Naive B cell (primary cell): Measurements from ENCODE around the gene OTOS. TPM values are rescaled to one million over a fixed set of nuclear protein-coding genes. Genes with fewer than 3 reads are reported as not detected.
A peak's percentile ranks its signal among the peaks of the same experiment; 100 is the strongest.

ENCODE experiments used
- ATAC-seq, 2 donors: fragments of 150-1000 bp; cut with Tn5 transposase; 2 replicates each; pipeline ENCODE4 v1.10.0; 2021; ENCODE audit warnings: low read depth in 2 of 2, mild to moderate bottlenecking in 2 of 2, moderate library complexity in 2 of 2
- DNase-seq: peaks from one replicate; pipeline ENCODE4 v3.0.0; 2022
- H3K27ac Mint-ChIP-seq, 6 donors: one replicate each; pipeline ENCODE4 v1.8.0; 2020 to 2022; ENCODE audit warnings: mild to moderate bottlenecking in 6 of 6, mixed read lengths in 6 of 6, moderate library complexity in 5 of 6, inconsistent platforms in 2 of 6
- H3K27me3 Mint-ChIP-seq, 3 donors: one replicate each; pipeline ENCODE4 v1.8.0; 2021 to 2022; ENCODE audit warnings: mixed read lengths in 3 of 3, mild to moderate bottlenecking in 1 of 3
- H3K36me3 Mint-ChIP-seq, 2 donors: one replicate each; pipeline ENCODE4 v1.8.0; 2020 to 2022; ENCODE audit warnings: mixed read lengths in 2 of 2, inconsistent platforms in 1 of 2, mild to moderate bottlenecking in 1 of 2
- H3K4me1 Mint-ChIP-seq, 3 donors: one replicate each; pipeline ENCODE4 v1.8.0; 2020 to 2022; ENCODE audit warnings: mixed read lengths in 3 of 3, inconsistent platforms in 1 of 3, mild to moderate bottlenecking in 1 of 3, moderate library complexity in 1 of 3
- H3K4me3 Mint-ChIP-seq, 8 donors: one replicate each; pipeline ENCODE4 v1.8.0; 2020 to 2022; ENCODE audit warnings: mild to moderate bottlenecking in 8 of 8, mixed read lengths in 8 of 8, moderate library complexity in 8 of 8, inconsistent platforms in 2 of 8
- H3K9me3 Mint-ChIP-seq, 7 donors: one replicate each; pipeline ENCODE4 v1.8.0; 2020 to 2022; ENCODE audit warnings: mixed read lengths in 7 of 7, mild to moderate bottlenecking in 5 of 7, inconsistent platforms in 2 of 7, moderate library complexity in 1 of 7
- polyA plus RNA-seq, 6 donors: library from polyadenylated mRNA; unstranded; fragments of 300-500 nt; fragmentation: Illumina TruSeq; gene quantifications; one replicate each; pipeline ENCODE4 v1.2.3, GENCODE V29; 2021; ENCODE audit warnings: low read depth in 6 of 6

Gene OTOS
- not detected for polyA plus RNA-seq

- Mint-ChIP-seq H3K4me1 (peaks cover 8 to 23% (median 10%) of the 10 kb centered on the region in 3 donors), H3K9me3 (no peaks in the 10 kb centered on the region), H3K27me3 (peaks cover 0 to 36% (median 19%) of the 10 kb centered on the region in 3 donors), H3K27ac (peak within 1 kb of the TSS in 1 of 6 donors; percentile 18), H3K36me3 (no peaks in the 10 kb centered on the region), H3K4me3 (peak within 1 kb of the TSS in 1 of 8 donors; percentile 9)
- ATAC-seq (no peak), DNase-seq (no peak)
Measured at GRCh38 chr2:240140511-240140910, at the start of gene OTOS. OTOS (minus strand) TSS chr2:240140658; CDS start chr2:240140326, 332 bp downstream.

GRCh38 chr2:240189686-240190085 is 49.2 kb upstream of the OTOS start:
- no peaks in the 10 kb centered on the region for H3K36me3 Mint-ChIP-seq
- no peak overlapping the region for H3K27ac Mint-ChIP-seq
- H3K9me3 Mint-ChIP-seq, result peaks cover 0 to 24% (median 13%) of the 10 kb centered on the region in 7 donors
- DNase-seq (no peak), ATAC-seq (no peak)
- H3K4me1 Mint-ChIP-seq, result no peaks in the 10 kb centered on the region
- H3K4me3 Mint-ChIP-seq, result no peak overlapping the region
- H3K27me3 Mint-ChIP-seq, result peaks cover 9 to 22% (median 17%) of the 10 kb centered on the region in 3 donors

- H3K4me3 Mint-ChIP-seq, result peak overlapping the region in 1 of 8 donors; percentile 25
- no peaks in the 10 kb centered on the region for H3K4me1 Mint-ChIP-seq
- ATAC-seq (no peak), DNase-seq (no peak)
- no peaks in the 10 kb centered on the region for H3K36me3 Mint-ChIP-seq
- H3K27me3 Mint-ChIP-seq, result peaks cover 4 to 22% (median 17%) of the 10 kb centered on the region in 3 donors
- H3K27ac Mint-ChIP-seq, result no peak overlapping the region
- peaks cover 0 to 24% (median 13%) of the 10 kb centered on the region in 7 donors for H3K9me3 Mint-ChIP-seq
Measured at GRCh38 chr2:240187989-240188590, 47.6 kb upstream of the OTOS start.

- H3K27ac Mint-ChIP-seq, result peak overlapping the region in 1 of 6 donors; percentile 42
Measured at GRCh38 chr2:240186191-240186725, 45.8 kb upstream of the OTOS start.

GRCh38 chr2:240184656-240185055 is 44.2 kb upstream of the OTOS start:
- DNase-seq (no peak), ATAC-seq (no peak)
- Mint-ChIP-seq H3K36me3 (no peaks in the 10 kb centered on the region), H3K27ac (no peak overlapping the region), H3K4me1 (peaks cover 0 to 4% (median 0%) of the 10 kb centered on the region in 3 donors), H3K27me3 (peaks cover 11 to 32% (median 31%) of the 10 kb centered on the region in 3 donors), H3K4me3 (no peak overlapping the region), H3K9me3 (peaks cover 0 to 24% (median 13%) of the 10 kb centered on the region in 7 donors)

More at GRCh38 chr2:240186191-240186725, 45.8 kb upstream of the OTOS start:
- Mint-ChIP-seq H3K9me3 (peaks cover 0 to 24% (median 13%) of the 10 kb centered on the region in 7 donors), H3K4me1 (peaks cover 0 to under 1% (median 0%) of the 10 kb centered on the region in 3 donors), H3K36me3 (no peaks in the 10 kb centered on the region), H3K4me3 (no peak overlapping the region), H3K27me3 (peaks cover 6 to 27% (median 20%) of the 10 kb centered on the region in 3 donors)
- ATAC-seq (no peak), DNase-seq (no peak)

GRCh38 chr2:240183875-240184590 is 43.6 kb upstream of the OTOS start:
- H3K9me3 Mint-ChIP-seq, result peaks cover 0 to 24% (median 13%) of the 10 kb centered on the region in 7 donors
- no peak overlapping the region for H3K4me3 Mint-ChIP-seq
- no peaks in the 10 kb centered on the region for H3K36me3 Mint-ChIP-seq
- DNase-seq (no peak), ATAC-seq (no peak)
- H3K27ac Mint-ChIP-seq, result no peak overlapping the region
- H3K4me1 Mint-ChIP-seq, result peaks cover 0 to 4% (median 0%) of the 10 kb centered on the region in 3 donors
- peaks cover 11 to 32% (median 31%) of the 10 kb centered on the region in 3 donors for H3K27me3 Mint-ChIP-seq

GRCh38 chr2:240183006-240183874 is 42.8 kb upstream of the OTOS start:
- Mint-ChIP-seq H3K27me3 (peaks cover 11 to 39% (median 36%) of the 10 kb centered on the region in 3 donors), H3K9me3 (peaks cover 0 to 19% (median 8%) of the 10 kb centered on the region in 7 donors), H3K27ac (no peak overlapping the region), H3K36me3 (no peaks in the 10 kb centered on the region), H3K4me3 (no peak overlapping the region), H3K4me1 (peaks cover 0 to 4% (median 0%) of the 10 kb centered on the region in 3 donors)
- DNase-seq (no peak), ATAC-seq (no peak)

GRCh38 chr2:240182476-240182875 is 42.0 kb upstream of the OTOS start:
- Mint-ChIP-seq H3K27ac (no peak overlapping the region), H3K9me3 (peaks cover 0 to 12% (median 2%) of the 10 kb centered on the region in 7 donors), H3K27me3 (peaks cover 15 to 45% (median 36%) of the 10 kb centered on the region in 3 donors), H3K36me3 (no peaks in the 10 kb centered on the region), H3K4me1 (peaks cover 0 to 4% (median 0%) of the 10 kb centered on the region in 3 donors), H3K4me3 (no peak overlapping the region)
- no peak for ATAC-seq
- no peak for DNase-seq

- no peak overlapping the region for H3K27ac Mint-ChIP-seq
- H3K9me3 Mint-ChIP-seq, result peaks cover 0 to 8% (median 2%) of the 10 kb centered on the region in 7 donors
- no peak overlapping the region for H3K4me3 Mint-ChIP-seq
- peaks cover 0 to 4% (median 0%) of the 10 kb centered on the region in 3 donors for H3K4me1 Mint-ChIP-seq
- no peaks in the 10 kb centered on the region for H3K36me3 Mint-ChIP-seq
- no peak for ATAC-seq
- peaks cover 16 to 48% (median 38%) of the 10 kb centered on the region in 3 donors for H3K27me3 Mint-ChIP-seq
- no peak for DNase-seq
Measured at GRCh38 chr2:240182001-240182400, 41.5 kb upstream of the OTOS start.

GRCh38 chr2:240179941-240180666 is 39.6 kb upstream of the OTOS start:
- ATAC-seq (no peak), DNase-seq (no peak)
- Mint-ChIP-seq H3K4me3 (no peak overlapping the region), H3K4me1 (peaks cover 0 to 4% (median 0%) of the 10 kb centered on the region in 3 donors), H3K9me3 (no peaks in the 10 kb centered on the region), H3K27me3 (peaks cover 20 to 44% (median 35%) of the 10 kb centered on the region in 3 donors), H3K27ac (no peak overlapping the region), H3K36me3 (no peaks in the 10 kb centered on the region)

- H3K4me3 Mint-ChIP-seq, result no peak overlapping the region
- no peak for ATAC-seq
Measured at GRCh38 chr2:240179186-240179815, 38.8 kb upstream of the OTOS start.

GRCh38 chr2:240178564-240178963 is 38.1 kb upstream of the OTOS start:
- no peak overlapping the region for H3K4me3 Mint-ChIP-seq
- peaks cover 20 to 53% (median 35%) of the 10 kb centered on the region in 3 donors for H3K27me3 Mint-ChIP-seq
- DNase-seq, result no peak
- no peaks in the 10 kb centered on the region for H3K36me3 Mint-ChIP-seq
- no peak overlapping the region for H3K27ac Mint-ChIP-seq
- H3K4me1 Mint-ChIP-seq, result peaks cover 0 to 4% (median 0%) of the 10 kb centered on the region in 3 donors
- ATAC-seq, result no peak
- peaks cover 0 to 3% (median 0%) of the 10 kb centered on the region in 7 donors for H3K9me3 Mint-ChIP-seq

More at GRCh38 chr2:240179186-240179815, 38.8 kb upstream of the OTOS start:
- Mint-ChIP-seq H3K27me3 (peaks cover 20 to 49% (median 35%) of the 10 kb centered on the region in 3 donors), H3K36me3 (no peaks in the 10 kb centered on the region), H3K9me3 (peaks cover 0 to 2% (median 0%) of the 10 kb centered on the region in 7 donors), H3K4me1 (peaks cover 0 to 4% (median 0%) of the 10 kb centered on the region in 3 donors), H3K27ac (no peak overlapping the region)
- no peak for DNase-seq
